Endothelial cell of umbilical vein (primary cell): ENCODE results near the gene CFAP65. TPM values are rescaled to one million over a fixed set of nuclear protein-coding genes. Genes with fewer than 3 reads are reported as not detected.

Experiments used
- BruUV-seq: library from RNA; stranded (reverse); fragments of 400-500 nt; replicated peaks from 2 replicates; lab custom pipeline; 2021; lab: Mats Ljungman, UMichigan
- CTCF ChIA-PET: fragments of 300-600, 350-600 bp; sonication (Branson Sonifier 250); formaldehyde crosslinking; loops from one replicate; lab custom pipeline; 2021; ENCODE audit warnings: antibody characterized with exemption, inconsistent platforms; lab: Charles Lee
- POLR2A ChIA-PET: fragments of 300-600, 350-600 bp; sonication (Branson Sonifier 250); formaldehyde crosslinking; loops from one replicate; lab custom pipeline; 2021; ENCODE audit warnings: antibody characterized with exemption, inconsistent platforms; lab: Charles Lee
- DNase-seq: peaks from one replicate; pipeline ENCODE4 v3.0.0-alpha.2; 2011; ENCODE audit warnings: low read depth, low spot score
- FAIRE-seq: peaks from 2 replicates; lab custom pipeline; 2011; peaks lifted over from hg19 to GRCh38; lab: Jason Lieb, UNC
- H2AFZ ChIP-seq: 2 replicates; pipeline ENCODE4 v1.6.0; 2012; ENCODE audit warnings: low read depth, low read length, control low read depth, inconsistent platforms
- H3K27ac ChIP-seq: 2 replicates; pipeline ENCODE4 v1.5.1; 2011; ENCODE audit warnings: low read depth, mild to moderate bottlenecking, control low read depth, low read length, moderate library complexity; ENCODE audit not compliant: insufficient read depth
- H3K27me3 ChIP-seq, 2 experiments: 2 replicates each; pipeline versions ENCODE4 v1.6.0 to v1.6.1; 2011; ENCODE audit warnings: low read length in 2 of 2, mixed read lengths in 1 of 2; ENCODE audit not compliant: control insufficient read depth in 2 of 2, insufficient read depth in 2 of 2
- H3K36me3 ChIP-seq, 2 experiments: 2 replicates in 1 of 2; 3 replicates in 1 of 2; pipeline ENCODE4 v1.5.1; 2011; ENCODE audit warnings: low read length in 2 of 2, mild to moderate bottlenecking in 1 of 2, moderate library complexity in 1 of 2; ENCODE audit not compliant: control insufficient read depth in 2 of 2, insufficient read depth in 2 of 2; ENCODE audit errors: extremely low read depth in 1 of 2
- H3K4me1 ChIP-seq: 3 replicates; pipeline ENCODE4 v1.5.1; 2011; ENCODE audit warnings: mild to moderate bottlenecking, low read length; ENCODE audit not compliant: control insufficient read depth, insufficient read depth; ENCODE audit errors: extremely low read depth
- H3K4me2 ChIP-seq: 2 replicates; pipeline ENCODE4 v1.6.1; 2011; ENCODE audit warnings: low read length, control low read depth, mixed read lengths; ENCODE audit not compliant: insufficient read depth
- H3K4me3 ChIP-seq, 3 experiments: fragments of 200-600 bp in 1 of 3; sonication (generic), shearing (Covaris generic) in 1 of 3; replicated peaks in 1 of 3; 2 replicates each; pipeline ENCODE4 v1.5.1; 2011 to 2016; ENCODE audit warnings: control low read depth in 3 of 3, low read length in 3 of 3, mild to moderate bottlenecking in 2 of 3, inconsistent platforms in 1 of 3, low read depth in 1 of 3, moderate library complexity in 1 of 3; ENCODE audit not compliant: insufficient read depth in 1 of 3
- H3K79me2 ChIP-seq: 2 replicates; pipeline ENCODE4 v1.6.0; 2012; ENCODE audit warnings: low read length, inconsistent platforms; ENCODE audit not compliant: control insufficient read depth, insufficient read depth
- H3K9ac ChIP-seq: replicated peaks from 2 replicates; pipeline ENCODE3; 2011; ENCODE audit warnings: low read length, control low read depth; ENCODE audit not compliant: insufficient read depth; ENCODE audit errors: extremely low read depth
- H3K9me1 ChIP-seq: replicated peaks from 3 replicates; pipeline ENCODE4 v1.6.0; 2011; ENCODE audit warnings: mild to moderate bottlenecking, low read length; ENCODE audit not compliant: control insufficient read depth, insufficient read depth; ENCODE audit errors: extremely low read depth
- H3K9me3 ChIP-seq: replicated peaks from 2 replicates; pipeline ENCODE4 v1.5.1; 2012; ENCODE audit warnings: low read length, inconsistent platforms; ENCODE audit not compliant: control insufficient read depth, insufficient read depth
- H4K20me1 ChIP-seq: replicated peaks from 2 replicates; pipeline ENCODE3; 2011; ENCODE audit warnings: mild to moderate bottlenecking, low read length; ENCODE audit not compliant: control insufficient read depth, insufficient read depth; ENCODE audit errors: extremely low read depth
- EZH2 ChIP-seq: IDR thresholded peaks from 2 replicates; pipeline ENCODE4 v1.6.1; 2012; ENCODE audit warnings: borderline replicate concordance, low read depth, mild to moderate bottlenecking, moderate library complexity, low read length, inconsistent platforms; ENCODE audit not compliant: severe bottlenecking
- FOS ChIP-seq: IDR thresholded peaks from 2 replicates; pipeline ENCODE4 v1.6.1; 2011; ENCODE audit warnings: mild to moderate bottlenecking, low read length, moderate library complexity, borderline replicate concordance; ENCODE audit not compliant: insufficient read depth
- GATA2 ChIP-seq: IDR thresholded peaks from 2 replicates; pipeline ENCODE4 v1.7.0; 2011; ENCODE audit warnings: low read depth, mild to moderate bottlenecking, moderate library complexity, mixed read lengths, low read length; ENCODE audit not compliant: insufficient read length, insufficient read depth
- JUN ChIP-seq: IDR thresholded peaks from 2 replicates; pipeline ENCODE4 v1.6.1; 2011; ENCODE audit warnings: borderline replicate concordance, low read depth; ENCODE audit not compliant: insufficient read length, insufficient read depth
- MAX ChIP-seq: IDR thresholded peaks from 2 replicates; pipeline ENCODE4 v1.6.1; 2011; ENCODE audit not compliant: insufficient read depth, insufficient read length
- MYC ChIP-seq: IDR thresholded peaks from one replicate; pipeline ENCODE4 v1.6.1; 2011; ENCODE audit warnings: mild to moderate bottlenecking, low read depth, low read length
- POLR2A ChIP-seq: IDR thresholded peaks from 2 replicates; pipeline ENCODE4 v1.6.1; 2012; ENCODE audit warnings: low read depth, mild to moderate bottlenecking, control low read depth, low read length
- POLR2AphosphoS5 ChIP-seq: IDR thresholded peaks from 2 replicates; pipeline ENCODE4 v1.6.1; 2012; ENCODE audit warnings: low read depth, mild to moderate bottlenecking, control low read depth, low read length, moderate library complexity; ENCODE audit not compliant: insufficient read depth
- dilution Hi-C: fragments of 300-500 bp; cut with MboI; formaldehyde crosslinking; loops from one replicate; pipeline ENCODE4 v1.15.0; 2019; ENCODE audit warnings: low sequenced_read_pairs; ENCODE audit not compliant: extremely low pct_ligation_motif_present
- intact Hi-C: fragments of 100-400 bp; cut with micrococcal nuclease; formaldehyde crosslinking; loops from one replicate; pipeline ENCODE4 v1.10.0; 2022
- polyA plus RNA-seq, 4 experiments: library from polyadenylated mRNA; depleted of rRNA in 3 of 4; stranded (reverse) in 3 of 4; unstranded in 1 of 4; fragments of >200 nt; gene quantifications; 2 replicates each; pipeline versions ENCODE4 v1.2.1 to v1.2.3, GENCODE V29; 2011 to 2012; ENCODE audit warnings: missing spikeins in 1 of 4
- total RNA-seq: library from RNA; stranded (reverse); gene quantifications from 2 replicates; pipeline ENCODE4 v1.2.3, GENCODE V29; 2021
- TF ChIP-seq, protein P1 (sequence below), 2 donors: IDR thresholded peaks; 1 replicate in 1 of 2; 2 replicates in 1 of 2; pipeline ENCODE4 v1.5.1; 2011; ENCODE audit warnings: low read length in 2 of 2, mild to moderate bottlenecking in 2 of 2, moderate library complexity in 2 of 2, control low read depth in 1 of 2, inconsistent platforms in 1 of 2, low read depth in 1 of 2; ENCODE audit not compliant: insufficient read depth in 1 of 2; ENCODE audit errors: extremely low read depth in 1 of 2

CFAP65 gene
- total and polyA plus RNA-seq, 2 donors (not counting 3 experiments of a cell fraction or from before 2014, with no cell fraction given) = 0.03 TPM; not detected in 1

DNA sequence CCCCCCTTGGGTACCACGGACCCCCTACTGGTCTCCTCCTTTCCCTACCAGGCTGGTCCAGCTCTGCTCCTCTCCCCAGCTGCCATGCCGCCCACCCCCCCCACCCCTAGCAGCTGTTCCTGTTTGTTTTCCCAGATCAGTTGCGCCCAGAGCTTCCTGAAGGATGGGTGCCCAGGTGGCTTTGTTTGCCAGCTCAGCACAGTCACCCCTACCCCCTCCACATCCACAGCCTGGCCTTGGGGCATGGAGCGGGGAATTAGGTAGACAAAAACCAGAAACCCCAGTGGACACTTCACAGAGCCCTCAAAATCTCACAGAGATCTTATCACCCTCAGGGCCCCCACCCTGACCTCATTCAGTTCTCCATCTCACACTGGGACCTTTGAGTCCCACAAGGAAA, 44.4 kb downstream of the CFAP65 start:
- FAIRE-seq (no peak), DNase-seq (no peak)
- intact Hi-C loops (no loop called here), dilution Hi-C loops (no loop called here)
- Histone ChIP-seq H3K36me3 (no peaks in the 10 kb centered on the region), H3K27ac (no peak overlapping the region), H3K9me3 (no peaks in the 10 kb centered on the region), H3K27me3 (peaks cover 76 to 79% of the 10 kb centered on the region in 2 experiments), H3K4me1 (peaks cover 5% of the 10 kb centered on the region), H3K9me1 (no peaks in the 10 kb centered on the region), H3K79me2 (no peaks in the 10 kb centered on the region), H3K4me3 (no peak overlapping the region), H3K9ac (no peak overlapping the region), H2AFZ (no peak overlapping the region), H4K20me1 (no peaks in the 10 kb centered on the region), H3K4me2 (no peak overlapping the region)
- TF ChIP-seq EZH2 = no peak
- no peak for TF ChIP-seq GATA2
- no peak for TF ChIP-seq MAX
- no peak for TF ChIP-seq MYC
- no peak for TF ChIP-seq FOS
- TF ChIP-seq, protein P1, sequence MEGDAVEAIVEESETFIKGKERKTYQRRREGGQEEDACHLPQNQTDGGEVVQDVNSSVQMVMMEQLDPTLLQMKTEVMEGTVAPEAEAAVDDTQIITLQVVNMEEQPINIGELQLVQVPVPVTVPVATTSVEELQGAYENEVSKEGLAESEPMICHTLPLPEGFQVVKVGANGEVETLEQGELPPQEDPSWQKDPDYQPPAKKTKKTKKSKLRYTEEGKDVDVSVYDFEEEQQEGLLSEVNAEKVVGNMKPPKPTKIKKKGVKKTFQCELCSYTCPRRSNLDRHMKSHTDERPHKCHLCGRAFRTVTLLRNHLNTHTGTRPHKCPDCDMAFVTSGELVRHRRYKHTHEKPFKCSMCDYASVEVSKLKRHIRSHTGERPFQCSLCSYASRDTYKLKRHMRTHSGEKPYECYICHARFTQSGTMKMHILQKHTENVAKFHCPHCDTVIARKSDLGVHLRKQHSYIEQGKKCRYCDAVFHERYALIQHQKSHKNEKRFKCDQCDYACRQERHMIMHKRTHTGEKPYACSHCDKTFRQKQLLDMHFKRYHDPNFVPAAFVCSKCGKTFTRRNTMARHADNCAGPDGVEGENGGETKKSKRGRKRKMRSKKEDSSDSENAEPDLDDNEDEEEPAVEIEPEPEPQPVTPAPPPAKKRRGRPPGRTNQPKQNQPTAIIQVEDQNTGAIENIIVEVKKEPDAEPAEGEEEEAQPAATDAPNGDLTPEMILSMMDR (IDR thresholded peaks at IDR 0.05; ENCODE audit: extremely low read depth in 1 of 2, insufficient read depth in 1 of 2, low read depth in 1 of 2, low read length in 2 of 2) = no peak
- no peak for TF ChIP-seq JUN
- TF ChIP-seq POLR2A = no peak
- TF ChIP-seq POLR2AphosphoS5 = no peak
- CTCF ChIA-PET = interaction anchor here (1.1 to 10.4 kb wide), 12 partner anchors 8 to 157 kb away, joined by 3 to 164 read pairs (median 8); partner anchors contain the start of genes FEV and IHH
- POLR2A ChIA-PET = no interaction called here
- BruUV-seq = no TSS peak
